Suprapubic skin (tissue), 4 donors: Measurements from ENCODE around the gene GSTA5. TPM values are rescaled to one million over a fixed set of nuclear protein-coding genes. Genes with fewer than 3 reads are reported as not detected.
"Not testable (repeated sequence)": the region's sequence is repeated elsewhere in the genome, so short reads cannot be mapped to it uniquely, and the experiment has no call there.

Source experiments
- DNase-seq, 2 donors: peaks; one replicate each; pipeline ENCODE4 v3.0.0-alpha.2; 2019; ENCODE audit warnings: low spot score in 2 of 2
- H3K27ac ChIP-seq: fragments of 200-600 bp; sonication (generic); one replicate; pipeline ENCODE4 v1.5.1; 2019
- H3K27me3 ChIP-seq: fragments of 200-600 bp; sonication (generic); one replicate; pipeline ENCODE4 v1.5.1; 2019
- H3K36me3 ChIP-seq: fragments of 200-600 bp; sonication (generic); one replicate; pipeline ENCODE4 v1.5.1; 2019
- H3K4me1 ChIP-seq: fragments of 200-600 bp; sonication (generic); one replicate; pipeline ENCODE4 v1.5.1; 2019
- H3K4me3 ChIP-seq: fragments of 200-600 bp; sonication (generic); one replicate; pipeline ENCODE4 v1.5.1; 2019; ENCODE audit warnings: mild to moderate bottlenecking
- H3K9me3 ChIP-seq: fragments of 200-600 bp; sonication (generic); one replicate; pipeline ENCODE4 v1.5.1; 2019
- EP300 ChIP-seq: sonication (generic); formaldehyde crosslinking; IDR thresholded peaks from one replicate; pipeline ENCODE4 v1.6.1; 2017; ENCODE audit warnings: antibody characterized with exemption
- POLR2A ChIP-seq, 2 donors: fragments of 450-650 bp; IDR thresholded peaks; one replicate each; pipeline ENCODE4 v1.6.1; 2017; ENCODE audit warnings: antibody characterized with exemption in 2 of 2, mild to moderate bottlenecking in 2 of 2, moderate library complexity in 2 of 2
- POLR2AphosphoS5 ChIP-seq, 3 donors: sonication (generic); formaldehyde crosslinking; IDR thresholded peaks; one replicate each; pipeline ENCODE4 v1.6.1; 2017; ENCODE audit warnings: antibody characterized with exemption in 3 of 3
- WGBS: methylation state at CpG from one replicate; pipeline ENCODE4 v1.1.5; 2018; 5-methylcytosine and 5-hydroxymethylcytosine counted together
- total RNA-seq, 4 donors: library from RNA; depleted of rRNA; stranded (reverse); fragments of >200 nt; gene quantifications; one replicate each; pipeline ENCODE4 v1.1.0, GENCODE V29; 2016
- TF ChIP-seq, protein P1 (sequence below), 2 donors: fragments of 200-600 bp in 1 of 2; fragments of 450-650 bp in 1 of 2; sonication (generic) in 1 of 2; IDR thresholded peaks; one replicate each; pipeline ENCODE4 v1.5.1; 2016 to 2019; ENCODE audit warnings: antibody characterized with exemption in 2 of 2, mild to moderate bottlenecking in 1 of 2, moderate library complexity in 1 of 2

The GSTA5 gene
- total RNA-seq, 4 donors from 2014 or later = not detected

- H3K4me3 ChIP-seq = no peak overlapping the region
- no peak overlapping the region for H3K27ac ChIP-seq
- H3K4me1 ChIP-seq = no peaks in the 10 kb centered on the region
- no peaks in the 10 kb centered on the region for H3K36me3 ChIP-seq
- DNase-seq = no peak
- 58% methylated on average over 3 of the region's 3 CpGs for WGBS
- no peak for TF ChIP-seq POLR2A (IDR thresholded peaks at IDR 0.05)
- TF ChIP-seq, protein P1, sequence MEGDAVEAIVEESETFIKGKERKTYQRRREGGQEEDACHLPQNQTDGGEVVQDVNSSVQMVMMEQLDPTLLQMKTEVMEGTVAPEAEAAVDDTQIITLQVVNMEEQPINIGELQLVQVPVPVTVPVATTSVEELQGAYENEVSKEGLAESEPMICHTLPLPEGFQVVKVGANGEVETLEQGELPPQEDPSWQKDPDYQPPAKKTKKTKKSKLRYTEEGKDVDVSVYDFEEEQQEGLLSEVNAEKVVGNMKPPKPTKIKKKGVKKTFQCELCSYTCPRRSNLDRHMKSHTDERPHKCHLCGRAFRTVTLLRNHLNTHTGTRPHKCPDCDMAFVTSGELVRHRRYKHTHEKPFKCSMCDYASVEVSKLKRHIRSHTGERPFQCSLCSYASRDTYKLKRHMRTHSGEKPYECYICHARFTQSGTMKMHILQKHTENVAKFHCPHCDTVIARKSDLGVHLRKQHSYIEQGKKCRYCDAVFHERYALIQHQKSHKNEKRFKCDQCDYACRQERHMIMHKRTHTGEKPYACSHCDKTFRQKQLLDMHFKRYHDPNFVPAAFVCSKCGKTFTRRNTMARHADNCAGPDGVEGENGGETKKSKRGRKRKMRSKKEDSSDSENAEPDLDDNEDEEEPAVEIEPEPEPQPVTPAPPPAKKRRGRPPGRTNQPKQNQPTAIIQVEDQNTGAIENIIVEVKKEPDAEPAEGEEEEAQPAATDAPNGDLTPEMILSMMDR (IDR thresholded peaks at IDR 0.05) = no peak
- no peak for TF ChIP-seq POLR2AphosphoS5 (IDR thresholded peaks at IDR 0.05)
- no peak for TF ChIP-seq EP300
- H3K27me3 ChIP-seq = no peaks in the 10 kb centered on the region
- H3K9me3 ChIP-seq = no peaks in the 10 kb centered on the region
Measured at GRCh38 chr6:52788478-52788877, 52.1 kb downstream of the GSTA5 start.

- Histone ChIP-seq H3K36me3 (no peaks in the 10 kb centered on the region), H3K27ac (no peak overlapping the region), H3K4me1 (no peaks in the 10 kb centered on the region), H3K27me3 (no peaks in the 10 kb centered on the region), H3K4me3 (no peak overlapping the region), H3K9me3 (no peaks in the 10 kb centered on the region)
- TF ChIP-seq, protein P1 (IDR thresholded peaks at IDR 0.05) = no peak
- no peak for TF ChIP-seq POLR2AphosphoS5 (IDR thresholded peaks at IDR 0.05)
- TF ChIP-seq EP300 = no peak
- no peak for TF ChIP-seq POLR2A (IDR thresholded peaks at IDR 0.05)
- 54% methylated on average over 3 of the region's 3 CpGs for WGBS
- no peak for DNase-seq
Measured at GRCh38 chr6:52787917-52788316, 52.7 kb downstream of the GSTA5 start.

DNA sequence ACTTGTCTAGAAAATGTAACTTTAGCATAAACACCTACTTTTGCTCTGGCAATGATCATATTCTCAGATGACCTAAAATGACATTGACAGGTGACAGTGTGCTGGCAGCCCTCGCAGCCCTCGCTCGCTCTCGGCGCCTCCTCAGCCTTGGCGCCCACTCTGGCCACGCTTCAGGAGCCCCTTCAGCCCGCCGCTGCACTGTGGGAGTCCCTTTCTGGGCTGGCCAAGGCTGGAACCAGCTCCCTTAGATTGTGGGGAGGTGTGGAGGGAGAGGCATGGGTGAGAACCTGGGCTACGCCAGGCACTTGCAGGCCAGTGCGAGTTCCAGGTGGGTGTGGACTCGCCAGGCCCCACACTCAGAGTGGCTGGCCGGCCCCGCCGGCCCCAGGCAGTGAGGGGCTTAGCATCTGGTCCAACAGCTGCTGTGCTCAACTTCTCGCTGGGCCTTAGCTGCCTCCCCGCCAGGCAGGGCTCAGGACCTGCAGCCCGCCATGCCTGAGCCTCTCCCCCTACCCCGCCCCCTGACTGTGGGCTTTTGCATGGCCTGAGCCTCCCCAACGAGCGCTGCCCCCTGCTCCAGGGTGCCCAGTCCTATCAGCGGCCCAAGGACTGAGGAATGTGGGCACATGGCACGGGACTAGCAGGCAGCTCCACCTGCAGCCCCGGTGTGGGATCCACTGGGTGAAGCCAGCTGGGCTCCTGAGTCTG, 54.2 kb downstream of the GSTA5 start:
- DNase-seq = no peak
- H3K36me3 ChIP-seq = no peaks in the 10 kb centered on the region
- no peaks in the 10 kb centered on the region for H3K4me1 ChIP-seq
- H3K27ac ChIP-seq = no peak overlapping the region
- H3K27me3 ChIP-seq = no peaks in the 10 kb centered on the region
- WGBS = 98% methylated on average over 16 of the region's 24 CpGs
- H3K4me3 ChIP-seq = no peak overlapping the region
- H3K9me3 ChIP-seq = no peaks in the 10 kb centered on the region
- TF ChIP-seq POLR2AphosphoS5 (IDR thresholded peaks at IDR 0.05) = no peak

GRCh38 chr6:52782696-52783274, 57.8 kb downstream of the GSTA5 start:
- not testable (repeated sequence) for H3K9me3 ChIP-seq, H3K36me3 ChIP-seq, H3K27ac ChIP-seq, H3K4me1 ChIP-seq, H3K27me3 ChIP-seq, DNase-seq, H3K4me3 ChIP-seq
- 10% methylated on average over 3 of the region's 3 CpGs for WGBS

DNA sequence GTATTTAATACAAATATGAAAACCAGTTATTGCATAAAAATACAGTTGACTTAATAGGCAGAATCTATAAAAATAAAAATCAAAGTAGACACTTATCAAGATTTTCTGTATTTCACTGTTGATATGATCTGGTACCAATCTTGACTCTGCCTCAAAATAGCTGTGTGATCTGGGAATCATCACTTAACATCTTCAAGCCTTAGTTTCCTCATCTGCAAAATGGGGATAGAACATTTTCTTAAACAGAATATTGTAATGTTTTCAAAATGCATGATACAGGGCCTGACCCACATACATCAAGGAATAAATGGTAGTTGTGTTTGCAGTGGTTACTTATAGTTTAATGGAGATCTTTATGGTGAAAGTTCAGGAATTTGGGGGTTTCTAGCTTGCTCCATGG, 58.4 kb downstream of the GSTA5 start:
- H3K4me3 ChIP-seq, H3K36me3 ChIP-seq, H3K4me1 ChIP-seq, H3K9me3 ChIP-seq, H3K27ac ChIP-seq, H3K27me3 ChIP-seq, DNase-seq: not testable (repeated sequence)

Other genes with a start within 250 kb of the GSTA5 start
- gene TMEM14A, start 169.7 kb downstream of the GSTA5 start, total RNA-seq = 10 to 100 TPM; 10.1 to 15.7 (median 12.4) TPM
- gene GSTA2, start 77.3 kb downstream of the GSTA5 start, total RNA-seq = not detected
- gene GSTA1, start 37.0 kb downstream of the GSTA5 start, total RNA-seq = not detected
- 10 to 100 TPM; 12.4 to 17.4 (median 16.3) TPM for gene GSTA3, start 68.9 kb upstream of the GSTA5 start, total RNA-seq
- 100 to 1,000 TPM; 108 to 164 (median 132) TPM for gene GSTA4, start 154.5 kb upstream of the GSTA5 start, total RNA-seq
- 10 to 100 TPM; 15.4 to 26.5 (median 19.8) TPM for gene CILK1, start 221.0 kb upstream of the GSTA5 start, total RNA-seq
- 100 to 1,000 TPM in 1 of 4 donors, 10 to 100 TPM in 3; 35.2 to 113 (median 43.2) TPM for gene FBXO9, start 224.6 kb upstream of the GSTA5 start, total RNA-seq